DND-41 (cell line): ENCODE results near the gene SULT1A2.

Experiments used
- ATAC-seq: fragments of 200-7000 bp; cut with Tn5 transposase; 3 replicates; pipeline ENCODE4 v1.9.1; 2021; ENCODE audit warnings: low read depth; ENCODE audit not compliant: insufficient read depth
- DNase-seq: peaks from one replicate; pipeline ENCODE4 v3.0.0-alpha.2; 2020
- H2AFZ ChIP-seq: 2 replicates; pipeline ENCODE4 v1.6.0; 2012; ENCODE audit warnings: low read depth, low read length
- H3K27ac ChIP-seq: 2 replicates; pipeline ENCODE4 v1.5.1; 2012; ENCODE audit warnings: low read length, inconsistent platforms
- H3K27me3 ChIP-seq: fragments of 200-600 bp; sonication (generic); 2 replicates; pipeline ENCODE4 v1.6.0; 2012; ENCODE audit warnings: low read length, mild to moderate bottlenecking, inconsistent platforms; ENCODE audit not compliant: insufficient read depth, poor library complexity
- H3K36me3 ChIP-seq: 2 replicates; pipeline ENCODE4 v1.5.1; 2012; ENCODE audit warnings: low read length, inconsistent platforms; ENCODE audit not compliant: insufficient read depth
- H3K4me1 ChIP-seq: 2 replicates; pipeline ENCODE4 v1.5.1; 2012; ENCODE audit warnings: mild to moderate bottlenecking, low read length; ENCODE audit not compliant: insufficient read depth
- H3K4me2 ChIP-seq: 2 replicates; pipeline ENCODE4 v1.6.0; 2012; ENCODE audit warnings: mild to moderate bottlenecking, moderate library complexity, low read length, inconsistent platforms; ENCODE audit not compliant: insufficient read depth
- H3K4me3 ChIP-seq, 2 experiments: fragments of 200-600 bp in 1 of 2; shearing (Covaris generic) in 1 of 2; 2 replicates each; pipeline ENCODE4 v1.5.1; 2012 to 2016; ENCODE audit warnings: inconsistent platforms in 2 of 2, low read length in 2 of 2, mild to moderate bottlenecking in 2 of 2, low read depth in 1 of 2, moderate library complexity in 1 of 2
- H3K79me2 ChIP-seq: 2 replicates; pipeline ENCODE4 v1.6.0; 2012; ENCODE audit warnings: low read length, inconsistent platforms; ENCODE audit not compliant: insufficient read depth
- H3K9ac ChIP-seq: 2 replicates; pipeline ENCODE4 v1.6.0; 2012; ENCODE audit warnings: low read depth, mild to moderate bottlenecking, inconsistent platforms, low read length, moderate library complexity
- H3K9me3 ChIP-seq: 2 replicates; pipeline ENCODE4 v1.5.1; 2012; ENCODE audit warnings: low read length, moderate library complexity, mild to moderate bottlenecking, inconsistent platforms; ENCODE audit not compliant: insufficient read depth, severe bottlenecking
- H4K20me1 ChIP-seq: 2 replicates; pipeline ENCODE4 v1.6.0; 2012; ENCODE audit warnings: low read length; ENCODE audit not compliant: insufficient read depth
- CTCF ChIP-seq: IDR thresholded peaks from 2 replicates; pipeline ENCODE4 v1.5.1; 2012; ENCODE audit warnings: borderline replicate concordance, low read length, moderate library complexity, mild to moderate bottlenecking; ENCODE audit not compliant: poor library complexity, severe bottlenecking; ENCODE audit errors: extremely low read depth
- EZH2 ChIP-seq: IDR thresholded peaks from 3 replicates; pipeline ENCODE4 v1.6.1; 2012; ENCODE audit warnings: borderline replicate concordance, low read depth, mild to moderate bottlenecking, moderate library complexity, low read length, inconsistent platforms; ENCODE audit not compliant: severe bottlenecking

The SULT1A2 gene

GRCh38 chr16:28585674-28586073 is 11.2 kb downstream of the SULT1A2 start:
- H3K9me3 ChIP-seq, result no peaks in the 10 kb centered on the region
- no peak overlapping the region for H3K9ac ChIP-seq
- H3K4me3 ChIP-seq, result no peak overlapping the region
- DNase-seq (no peak), ATAC-seq (no peak)
- no peaks in the 10 kb centered on the region for H3K4me1 ChIP-seq
- no peak overlapping the region for H3K27ac ChIP-seq
- H3K79me2 ChIP-seq, result no peaks in the 10 kb centered on the region
- no peak for TF ChIP-seq CTCF
- no peak for TF ChIP-seq EZH2
- H2AFZ ChIP-seq, result no peak overlapping the region
- H3K27me3 ChIP-seq, result no peaks in the 10 kb centered on the region
- H3K4me2 ChIP-seq, result no peak overlapping the region
- H3K36me3 ChIP-seq, result peaks cover 72% of the 10 kb centered on the region
- H4K20me1 ChIP-seq, result no peaks in the 10 kb centered on the region

GRCh38 chr16:28580726-28581315 is 16.0 kb downstream of the SULT1A2 start:
- Histone ChIP-seq H3K9me3 (no peaks in the 10 kb centered on the region), H3K79me2 (peaks cover 16% of the 10 kb centered on the region; the same call in 1 of the 2 replicates), H3K4me1 (no peaks in the 10 kb centered on the region), H3K9ac (no peak overlapping the region), H3K4me3 (no peak overlapping the region), H4K20me1 (peaks cover under 1% of the 10 kb centered on the region; the same call in 1 of the 2 replicates), H3K4me2 (no peak overlapping the region), H3K27me3 (no peaks in the 10 kb centered on the region), H2AFZ (no peak overlapping the region), H3K27ac (no peak overlapping the region), H3K36me3 (peaks cover 43% of the 10 kb centered on the region)
- no peak for TF ChIP-seq EZH2
- TF ChIP-seq CTCF, result no peak
- no peak for ATAC-seq
- DNase-seq, result no peak

GRCh38 chr16:28575446-28576109 is 21.3 kb downstream of the SULT1A2 start:
- Histone ChIP-seq H3K4me3 (no peak overlapping the region), H4K20me1 (peaks cover 27% of the 10 kb centered on the region), H3K36me3 (peaks cover 10% of the 10 kb centered on the region; the same call in 1 of the 2 replicates), H3K4me1 (no peaks in the 10 kb centered on the region), H3K9ac (no peak overlapping the region), H3K27ac (no peak overlapping the region), H3K79me2 (peaks cover 56% of the 10 kb centered on the region), H3K4me2 (no peak overlapping the region), H3K9me3 (no peaks in the 10 kb centered on the region), H2AFZ (no peak overlapping the region), H3K27me3 (no peaks in the 10 kb centered on the region)
- DNase-seq, result no peak
- TF ChIP-seq CTCF (no peak), EZH2 (no peak)
- no peak for ATAC-seq

GRCh38 chr16:28574925-28575324 is 21.9 kb downstream of the SULT1A2 start:
- no peaks in the 10 kb centered on the region for H3K9me3 ChIP-seq
- H3K4me2 ChIP-seq, result no peak overlapping the region
- H3K27ac ChIP-seq, result no peak overlapping the region
- H3K4me1 ChIP-seq, result no peaks in the 10 kb centered on the region
- H4K20me1 ChIP-seq, result peaks cover 31% of the 10 kb centered on the region
- H3K9ac ChIP-seq, result no peak overlapping the region
- DNase-seq, result no peak
- ATAC-seq, result no peak
- no peaks in the 10 kb centered on the region for H3K27me3 ChIP-seq
- H3K36me3 ChIP-seq, result peaks cover 4% of the 10 kb centered on the region; the same call in 1 of the 2 replicates
- H2AFZ ChIP-seq, result no peak overlapping the region
- TF ChIP-seq CTCF, result no peak
- TF ChIP-seq EZH2, result no peak
- no peak overlapping the region for H3K4me3 ChIP-seq
- H3K79me2 ChIP-seq, result peaks cover 59% of the 10 kb centered on the region
